ENCODE measurements around the gene TXNRD2.
"Not testable (repeated sequence)": the region's sequence is repeated elsewhere in the genome, so short reads cannot be mapped to it uniquely, and the experiment has no call there.

The TXNRD2 gene

DNA sequence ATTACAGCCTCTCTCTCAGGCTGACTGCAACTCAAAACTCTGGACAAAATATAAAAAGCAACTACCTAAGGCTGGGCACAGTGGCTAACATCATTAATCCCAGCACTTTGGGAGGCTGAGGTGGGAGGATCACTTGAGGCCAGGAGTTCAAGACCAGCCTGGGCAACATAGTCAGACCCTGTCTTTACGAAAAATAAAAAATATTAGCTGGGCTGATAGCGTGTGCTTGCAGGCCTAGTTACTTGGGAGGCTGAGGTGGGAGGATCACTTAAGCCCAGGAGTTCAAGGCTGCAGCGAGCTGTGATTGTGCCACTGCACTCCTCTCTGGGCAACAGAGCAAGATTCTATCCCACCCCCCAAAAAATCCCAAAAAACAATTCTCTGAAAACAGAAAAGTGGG, 109.6 kb downstream of the TXNRD2 start:
- DNase-seq: not testable (repeated sequence)

DNA sequence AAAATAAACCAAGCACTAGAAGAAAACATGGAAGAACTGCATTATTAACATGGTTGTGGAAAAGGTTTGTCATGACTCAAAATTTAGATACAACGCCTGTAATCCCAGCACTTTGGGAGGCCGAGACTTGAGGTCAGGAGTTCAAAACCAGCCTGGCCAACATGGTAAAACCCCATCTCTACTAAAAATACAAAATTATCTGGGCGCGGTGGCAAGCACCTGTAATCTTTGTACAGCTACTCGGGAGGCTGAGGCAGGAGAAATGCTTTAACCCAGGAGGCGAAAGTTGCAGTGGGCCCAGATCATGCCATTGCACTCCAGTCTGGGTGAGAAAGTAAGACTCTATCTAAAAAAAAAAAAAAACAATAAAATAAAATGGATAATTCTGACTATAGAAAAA, 110.6 kb downstream of the TXNRD2 start:
- DNase-seq: no peak

DNA sequence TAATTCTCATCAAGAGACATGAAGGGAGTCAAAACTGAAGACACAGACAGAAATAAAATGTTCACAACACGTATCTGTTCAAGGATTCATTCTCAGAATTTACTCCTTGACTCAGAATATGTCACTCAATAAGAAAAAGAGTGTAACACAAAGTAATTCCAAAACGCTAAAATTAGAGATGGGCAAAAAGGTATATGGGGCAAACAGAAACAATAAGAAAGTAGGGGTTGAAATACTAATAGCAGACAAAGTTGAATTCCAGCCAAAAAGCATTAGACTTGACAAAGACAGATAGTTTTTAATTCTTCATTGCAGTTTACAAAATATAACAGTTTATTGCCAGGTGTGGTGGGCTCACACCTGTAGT, 113.6 kb downstream of the TXNRD2 start:
- DNase-seq: no peak

DNA sequence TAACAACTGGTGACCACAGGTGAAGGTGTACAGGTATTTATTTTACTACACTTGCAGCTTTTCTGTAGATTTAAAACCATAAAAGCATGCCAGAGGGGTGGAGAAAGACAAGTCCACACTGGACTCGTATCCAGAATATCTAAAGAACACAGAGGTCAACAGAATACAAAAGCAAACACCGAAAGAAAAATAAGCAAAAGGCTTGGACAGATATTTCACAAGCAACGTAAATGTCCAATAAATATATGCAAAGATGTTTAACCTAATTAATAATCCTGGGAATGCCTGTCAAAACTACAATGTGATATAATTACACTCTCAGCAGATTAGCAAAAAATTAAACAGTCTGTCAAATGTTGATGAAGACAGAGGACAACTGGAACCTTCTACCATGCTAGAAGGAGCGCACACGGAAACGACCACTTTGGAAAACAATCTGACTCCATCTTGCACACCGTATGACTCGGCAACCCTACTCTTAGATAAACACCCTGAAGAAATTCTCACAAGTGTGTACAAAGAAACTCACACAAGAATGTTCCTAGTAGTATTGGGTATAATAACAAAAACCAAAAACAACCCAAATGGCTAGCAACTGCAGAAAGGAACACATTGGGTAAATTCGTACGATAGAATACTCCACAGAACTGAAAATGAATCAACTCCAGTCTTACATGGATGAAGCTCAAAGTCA, 114.1 kb downstream of the TXNRD2 start:
- DNase-seq: no peak

DNA sequence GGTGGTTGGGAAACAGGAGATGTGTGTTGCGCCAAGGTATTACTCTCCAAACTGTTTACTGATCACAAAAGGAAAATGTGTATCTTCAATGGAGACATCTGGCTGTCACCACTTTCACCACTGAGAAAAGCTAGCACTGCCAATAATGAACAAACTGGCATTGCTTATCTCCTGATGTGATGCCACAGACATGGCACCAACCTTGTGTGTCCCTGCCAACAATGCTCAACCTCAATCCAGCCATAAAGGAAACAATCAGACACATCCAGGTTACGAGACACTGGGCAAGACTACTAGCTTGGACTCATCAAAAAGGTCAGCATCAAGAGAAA, 115.0 kb downstream of the TXNRD2 start:
- DNase-seq: no peak

DNA sequence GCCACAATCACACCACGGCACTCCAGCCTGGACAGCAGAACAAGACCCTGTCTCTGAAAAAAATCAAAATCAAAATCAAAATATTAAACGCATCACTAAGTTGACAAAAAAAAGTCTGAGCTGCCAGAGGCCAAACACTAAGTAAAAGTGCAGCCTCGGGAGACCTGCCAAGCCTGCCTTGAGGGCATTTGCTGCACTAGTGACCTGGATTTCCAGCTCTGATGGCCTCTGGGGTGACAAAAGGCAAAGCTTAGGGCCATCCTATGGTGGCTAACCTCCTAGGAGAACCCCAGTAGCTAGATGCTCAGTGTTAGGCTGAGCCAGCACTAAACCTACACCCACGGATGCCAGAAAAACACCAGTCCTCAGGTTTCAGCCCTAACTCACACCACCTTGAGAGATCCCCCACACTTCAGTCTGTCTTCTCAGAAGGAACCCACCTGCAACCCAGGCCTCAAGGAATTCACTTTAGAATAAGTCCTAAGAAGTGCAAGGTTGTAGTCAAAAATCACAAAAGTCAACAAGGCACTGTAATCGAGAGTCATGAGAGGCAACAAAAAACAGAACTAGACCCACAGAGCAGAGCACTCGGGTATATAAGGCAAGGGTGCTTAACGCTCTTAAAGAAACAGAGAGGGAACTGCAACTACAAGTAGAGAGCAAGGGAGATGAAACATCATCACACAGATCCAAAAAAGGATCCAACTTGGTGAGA, 115.6 kb downstream of the TXNRD2 start:
- no peak for DNase-seq

Measured in hypothalamus (tissue), 51 donors.